Esophagus muscularis mucosa (tissue), 3 donors: ENCODE results near the gene TECTA.

Experiments
- CTCF ChIP-seq, 3 experiments: fragments of 200-600 bp in 2 of 3; fragments of 450-650 bp in 1 of 3; sonication (generic) in 2 of 3; IDR thresholded peaks; one replicate each; pipeline ENCODE4 v1.5.1; 2017 to 2019; ENCODE audit warnings: antibody characterized with exemption in 3 of 3, mild to moderate bottlenecking in 2 of 3, moderate library complexity in 1 of 3
- POLR2AphosphoS5 ChIP-seq, 2 donors: sonication (generic); formaldehyde crosslinking; IDR thresholded peaks; one replicate each; pipeline ENCODE4 v1.6.1; 2017; ENCODE audit warnings: antibody characterized with exemption in 2 of 2

DNA sequence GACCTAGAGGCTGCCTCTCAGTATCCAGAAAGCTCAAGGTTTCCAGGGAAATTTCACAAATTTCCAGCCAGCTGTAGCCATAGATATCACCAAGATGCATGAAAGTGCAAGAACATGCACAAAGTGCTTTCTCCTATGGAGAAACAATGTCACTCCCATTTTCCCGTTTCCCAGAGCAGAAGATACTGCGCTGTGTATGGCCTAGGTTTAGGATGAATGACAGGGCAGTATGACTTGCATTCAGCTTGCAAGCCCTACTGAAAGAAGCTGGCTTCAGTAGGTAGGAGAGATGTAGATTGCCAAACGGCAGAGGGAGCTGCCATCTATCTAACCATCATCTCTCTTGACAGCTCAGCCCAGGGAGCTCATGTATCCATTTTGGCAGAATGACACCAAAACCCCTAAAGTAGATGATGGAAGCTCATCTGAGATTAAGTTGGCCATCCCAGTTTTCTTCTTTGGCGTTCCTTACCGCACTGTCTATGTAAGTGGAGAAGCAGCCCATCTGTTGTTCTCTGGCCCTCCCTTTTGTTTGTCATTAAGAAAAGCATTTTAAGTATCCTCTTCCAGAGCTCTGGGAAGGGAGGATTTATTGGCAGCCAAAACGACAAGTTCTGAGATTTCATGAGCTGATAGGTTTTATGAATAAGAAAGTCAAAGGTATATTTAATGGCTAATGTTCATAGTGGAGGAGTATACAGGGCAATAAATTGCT lies 4.6 kb downstream of the TECTA start:
- TF ChIP-seq CTCF (IDR thresholded peaks at IDR 0.05) (no peak), POLR2AphosphoS5 (IDR thresholded peaks at IDR 0.05) (no peak)
